ENCODE results near the gene CIAO2A.
"Not testable (repeated sequence)": the region's sequence is repeated elsewhere in the genome, so short reads cannot be mapped to it uniquely, and the experiment has no call there.

The CIAO2A gene

DNA sequence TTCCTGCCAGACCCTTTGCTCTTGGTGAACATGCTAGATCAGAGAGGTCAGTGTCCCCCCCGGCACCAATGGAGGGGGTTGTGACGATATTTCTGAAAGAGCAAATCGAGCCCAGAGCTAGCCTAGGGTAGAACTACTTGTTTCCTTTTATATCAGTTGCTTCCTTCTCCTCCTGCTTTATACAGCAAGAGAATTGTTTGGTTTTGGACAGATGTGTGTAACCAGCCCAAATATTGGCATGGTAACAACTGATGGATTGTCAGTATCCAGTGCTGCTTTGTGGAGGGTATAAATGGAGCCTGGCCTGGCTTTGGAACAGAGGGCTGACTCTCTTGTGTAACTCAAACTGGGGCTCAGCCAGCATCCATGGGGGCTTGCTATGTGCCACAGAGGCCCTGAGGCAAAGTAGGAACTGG lies 29.3 kb upstream of the CIAO2A start:
- TF ChIP-seq, protein P1, sequence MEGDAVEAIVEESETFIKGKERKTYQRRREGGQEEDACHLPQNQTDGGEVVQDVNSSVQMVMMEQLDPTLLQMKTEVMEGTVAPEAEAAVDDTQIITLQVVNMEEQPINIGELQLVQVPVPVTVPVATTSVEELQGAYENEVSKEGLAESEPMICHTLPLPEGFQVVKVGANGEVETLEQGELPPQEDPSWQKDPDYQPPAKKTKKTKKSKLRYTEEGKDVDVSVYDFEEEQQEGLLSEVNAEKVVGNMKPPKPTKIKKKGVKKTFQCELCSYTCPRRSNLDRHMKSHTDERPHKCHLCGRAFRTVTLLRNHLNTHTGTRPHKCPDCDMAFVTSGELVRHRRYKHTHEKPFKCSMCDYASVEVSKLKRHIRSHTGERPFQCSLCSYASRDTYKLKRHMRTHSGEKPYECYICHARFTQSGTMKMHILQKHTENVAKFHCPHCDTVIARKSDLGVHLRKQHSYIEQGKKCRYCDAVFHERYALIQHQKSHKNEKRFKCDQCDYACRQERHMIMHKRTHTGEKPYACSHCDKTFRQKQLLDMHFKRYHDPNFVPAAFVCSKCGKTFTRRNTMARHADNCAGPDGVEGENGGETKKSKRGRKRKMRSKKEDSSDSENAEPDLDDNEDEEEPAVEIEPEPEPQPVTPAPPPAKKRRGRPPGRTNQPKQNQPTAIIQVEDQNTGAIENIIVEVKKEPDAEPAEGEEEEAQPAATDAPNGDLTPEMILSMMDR (IDR thresholded peaks at IDR 0.05; ENCODE audit: extremely low read depth, missing control alignments), result no peak
- no peak for DNase-seq (ENCODE audit: low spot score)

DNA sequence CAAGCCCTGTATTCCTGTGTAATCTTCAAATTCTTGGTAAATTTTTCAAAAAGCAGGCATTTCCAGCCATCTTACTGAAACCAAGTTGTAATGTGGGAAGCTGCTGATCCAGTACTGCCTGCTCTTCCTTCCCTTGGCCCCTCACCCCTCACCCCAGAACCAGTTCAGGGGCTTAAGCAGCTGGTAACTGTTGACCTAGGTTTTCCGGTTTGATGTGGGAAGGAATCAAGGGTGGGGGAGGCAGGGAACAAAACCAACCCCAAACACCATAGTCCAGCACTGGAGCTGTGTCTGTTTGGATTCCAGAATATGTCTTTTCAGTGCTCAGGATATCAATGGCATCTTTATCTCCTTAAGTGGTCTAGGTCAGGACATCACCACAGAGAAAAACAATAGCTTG lies 28.8 kb upstream of the CIAO2A start:
- DNase-seq (ENCODE audit: low spot score), result no peak

DNA sequence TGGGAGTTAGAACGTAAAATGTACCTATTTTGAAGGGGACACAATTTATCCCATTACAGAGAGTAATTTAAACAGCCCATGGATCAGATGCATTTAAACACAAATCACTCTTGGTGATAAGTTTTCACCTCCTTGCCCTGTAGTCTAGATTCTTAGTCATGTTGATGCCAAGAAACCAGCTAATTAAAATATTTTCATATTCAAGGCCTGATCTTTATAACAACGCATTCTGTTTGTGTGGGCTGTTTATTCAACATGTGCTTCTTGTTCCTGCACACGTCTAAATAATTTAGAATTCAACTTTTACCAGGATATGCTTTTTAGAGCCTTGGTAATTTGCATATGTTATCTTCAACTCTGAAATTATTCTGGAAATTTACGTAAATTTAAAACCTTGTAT lies 28.0 kb upstream of the CIAO2A start:
- no peak for DNase-seq (ENCODE audit: low spot score)
- TF ChIP-seq, protein P1 (IDR thresholded peaks at IDR 0.05; ENCODE audit: extremely low read depth, missing control alignments), result no peak

More for the DNA sequence above, 28.8 kb upstream of the CIAO2A start:
- TF ChIP-seq, protein P1 (IDR thresholded peaks at IDR 0.05; ENCODE audit: extremely low read depth, missing control alignments), result no peak

DNA sequence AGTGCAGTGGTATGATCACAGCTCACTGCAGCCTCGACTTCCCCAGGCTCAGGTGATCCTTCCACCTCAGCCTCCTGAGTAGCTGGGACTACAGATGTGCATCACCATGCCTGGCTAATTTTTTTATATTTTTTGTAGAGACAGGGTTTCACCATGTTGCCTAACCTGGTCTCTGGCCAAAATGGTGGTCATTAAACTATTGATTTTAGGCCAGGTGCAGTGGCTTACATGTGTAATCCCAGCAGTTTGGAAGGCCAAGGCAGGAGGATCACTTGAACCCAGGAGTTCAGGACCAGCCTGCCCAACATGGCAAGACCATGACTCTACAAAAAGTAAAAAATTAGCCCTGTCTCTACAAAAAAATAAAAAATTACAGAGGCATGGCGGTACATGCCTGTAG lies 26.7 kb upstream of the CIAO2A start:
- not testable (repeated sequence) for DNase-seq (ENCODE audit: low spot score)

DNA sequence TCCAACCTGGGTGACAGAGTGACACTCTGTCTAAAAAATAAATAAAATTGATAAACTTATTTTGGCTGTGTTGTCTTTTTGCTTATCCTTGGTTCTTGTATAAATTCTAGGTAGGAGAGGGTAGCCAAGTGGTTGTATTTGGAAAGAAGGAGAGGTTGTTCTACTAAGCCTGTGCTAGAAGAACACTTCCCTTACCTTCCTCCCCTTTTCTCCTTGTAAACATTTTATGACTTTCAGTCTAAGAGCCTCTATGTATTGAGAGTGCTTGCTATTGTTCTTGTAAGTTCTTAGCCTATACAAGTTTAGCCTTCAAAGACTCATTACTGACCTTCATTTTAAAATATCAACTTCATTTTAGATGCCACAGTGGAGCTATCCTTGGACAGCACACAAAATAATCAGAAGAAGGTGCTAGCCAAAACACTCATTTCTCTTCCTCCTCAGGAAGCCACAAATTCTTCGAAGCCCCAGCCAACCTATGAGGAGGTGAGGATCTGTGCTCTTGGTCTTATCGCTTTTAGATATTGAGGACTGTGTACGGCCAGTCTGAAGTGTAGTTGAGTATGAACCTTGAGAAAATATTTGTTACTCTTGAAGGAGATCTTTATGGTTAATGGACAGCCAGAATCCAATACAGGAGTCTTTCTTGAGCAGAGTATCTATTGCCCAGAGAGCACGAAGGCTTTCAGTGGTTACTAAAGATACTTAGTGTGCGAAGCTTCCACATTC lies 24.3 kb upstream of the CIAO2A start:
- TF ChIP-seq, protein P1 (IDR thresholded peaks at IDR 0.05; ENCODE audit: extremely low read depth, missing control alignments), result no peak
- no peak for DNase-seq (ENCODE audit: low spot score)

DNA sequence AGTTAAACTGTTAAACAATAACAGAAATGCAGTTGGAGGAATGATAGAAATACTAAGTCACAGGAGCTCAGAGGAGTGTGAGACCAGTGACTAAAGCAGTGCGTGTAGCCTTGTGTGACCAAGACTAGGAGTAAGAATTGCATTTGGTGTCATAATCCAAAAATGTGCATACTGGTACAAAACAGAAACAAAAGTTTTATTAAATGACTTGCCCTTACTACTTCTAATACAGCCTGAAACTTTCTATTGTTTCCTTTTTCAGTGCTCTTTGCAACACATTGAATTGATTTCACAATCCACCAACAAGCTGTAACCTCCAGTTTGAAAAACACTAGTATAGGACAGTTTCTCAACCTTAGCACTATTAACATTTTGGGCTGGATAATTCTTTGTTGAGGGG lies 19.3 kb upstream of the CIAO2A start:
- no peak for DNase-seq (ENCODE audit: low spot score)
- TF ChIP-seq, protein P1 (IDR thresholded peaks at IDR 0.05; ENCODE audit: extremely low read depth, missing control alignments), result no peak

DNA sequence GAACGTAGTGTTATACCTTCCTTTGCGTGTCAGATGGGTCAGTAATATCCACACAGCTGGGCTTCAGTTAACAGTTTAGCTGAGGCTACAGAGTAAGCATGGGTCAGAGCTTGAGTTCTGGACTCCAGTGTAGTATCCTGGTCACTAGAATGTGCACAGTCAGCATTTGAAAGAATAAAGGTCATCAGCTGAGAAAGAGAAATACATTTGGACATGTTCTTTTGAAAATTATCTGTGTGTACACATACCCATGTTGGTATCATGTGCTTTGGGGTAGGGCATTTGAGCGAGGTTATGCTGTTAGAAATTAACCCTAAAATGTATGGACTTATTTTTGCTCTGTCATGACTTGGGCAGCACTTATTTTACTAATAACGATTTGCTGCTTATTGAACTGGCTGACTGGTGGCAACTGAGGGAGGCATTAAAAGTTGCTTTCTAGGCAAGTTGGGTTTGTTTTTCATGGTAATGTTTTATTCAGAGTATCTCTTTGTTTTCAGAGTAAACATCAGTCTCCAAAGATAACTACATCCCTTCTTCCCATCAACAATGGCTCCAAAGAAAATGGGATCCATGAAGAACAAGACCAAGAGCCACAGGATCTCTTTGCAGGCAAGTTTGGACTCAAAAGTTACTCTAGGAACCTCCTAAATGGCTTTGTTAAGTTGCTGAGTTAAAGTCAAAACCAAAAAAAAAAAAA lies 18.6 kb upstream of the CIAO2A start:
- TF ChIP-seq, protein P1 (IDR thresholded peaks at IDR 0.05; ENCODE audit: extremely low read depth, missing control alignments), result no peak
- DNase-seq (ENCODE audit: low spot score), result no peak

DNA sequence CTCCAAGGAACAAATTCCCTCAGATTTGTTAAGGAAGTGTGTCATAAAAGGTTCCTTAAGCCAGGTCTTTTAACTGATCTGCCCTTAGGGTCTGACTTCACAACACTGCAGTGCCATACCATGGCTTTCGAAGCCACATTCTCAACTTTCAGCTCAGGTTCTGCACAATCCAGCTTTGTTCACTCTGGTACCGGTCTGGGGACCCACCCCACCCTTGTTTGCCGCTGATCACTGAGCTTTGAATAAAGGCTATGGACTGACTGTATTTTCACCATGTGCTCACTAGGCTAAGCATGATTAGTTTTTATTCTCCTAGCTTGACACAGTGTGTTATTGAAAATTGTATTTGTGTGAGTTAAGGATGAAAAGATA lies 18.0 kb upstream of the CIAO2A start:
- DNase-seq (ENCODE audit: low spot score), result no peak
- TF ChIP-seq, protein P1 (IDR thresholded peaks at IDR 0.05; ENCODE audit: extremely low read depth, missing control alignments), result no peak
